Breast epithelium (tissue), 3 donors: ENCODE data around the gene ATP1A4.

Source experiments
- POLR2A ChIP-seq: fragments of 450-650 bp; IDR thresholded peaks from one replicate; pipeline ENCODE4 v1.6.1; 2016; ENCODE audit warnings: antibody characterized with exemption, mild to moderate bottlenecking, moderate library complexity
- POLR2AphosphoS5 ChIP-seq, 3 donors: sonication (generic); formaldehyde crosslinking; IDR thresholded peaks; one replicate each; pipeline ENCODE4 v1.6.1; 2017; ENCODE audit warnings: antibody characterized with exemption in 3 of 3
- TF ChIP-seq, protein P1 (sequence below), 3 donors: fragments of 450-650 bp; IDR thresholded peaks; one replicate each; pipeline ENCODE4 v1.5.1; 2016 to 2017; ENCODE audit warnings: antibody characterized with exemption in 3 of 3, mild to moderate bottlenecking in 3 of 3, moderate library complexity in 3 of 3

DNA sequence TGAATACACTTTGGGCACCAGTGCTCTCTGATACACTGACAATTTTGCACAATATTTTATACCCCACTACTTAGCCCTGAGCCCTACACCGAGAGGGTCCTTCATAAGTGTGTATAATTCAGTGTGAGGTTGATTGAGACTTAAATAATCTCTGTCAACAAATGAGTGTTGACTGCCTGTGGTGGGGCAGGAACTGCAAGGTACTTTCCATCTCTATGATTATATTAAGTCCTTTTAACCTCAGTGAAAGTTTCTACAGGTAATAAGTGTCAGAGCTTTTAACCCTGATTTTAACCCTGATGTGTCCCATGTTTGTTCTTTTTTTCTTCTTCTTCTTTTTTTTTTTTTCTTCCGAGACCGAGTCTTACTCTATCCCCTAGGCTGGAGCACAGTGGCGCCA, 44.7 kb downstream of the ATP1A4 start:
- TF ChIP-seq POLR2A, result no peak
- TF ChIP-seq, protein P1, sequence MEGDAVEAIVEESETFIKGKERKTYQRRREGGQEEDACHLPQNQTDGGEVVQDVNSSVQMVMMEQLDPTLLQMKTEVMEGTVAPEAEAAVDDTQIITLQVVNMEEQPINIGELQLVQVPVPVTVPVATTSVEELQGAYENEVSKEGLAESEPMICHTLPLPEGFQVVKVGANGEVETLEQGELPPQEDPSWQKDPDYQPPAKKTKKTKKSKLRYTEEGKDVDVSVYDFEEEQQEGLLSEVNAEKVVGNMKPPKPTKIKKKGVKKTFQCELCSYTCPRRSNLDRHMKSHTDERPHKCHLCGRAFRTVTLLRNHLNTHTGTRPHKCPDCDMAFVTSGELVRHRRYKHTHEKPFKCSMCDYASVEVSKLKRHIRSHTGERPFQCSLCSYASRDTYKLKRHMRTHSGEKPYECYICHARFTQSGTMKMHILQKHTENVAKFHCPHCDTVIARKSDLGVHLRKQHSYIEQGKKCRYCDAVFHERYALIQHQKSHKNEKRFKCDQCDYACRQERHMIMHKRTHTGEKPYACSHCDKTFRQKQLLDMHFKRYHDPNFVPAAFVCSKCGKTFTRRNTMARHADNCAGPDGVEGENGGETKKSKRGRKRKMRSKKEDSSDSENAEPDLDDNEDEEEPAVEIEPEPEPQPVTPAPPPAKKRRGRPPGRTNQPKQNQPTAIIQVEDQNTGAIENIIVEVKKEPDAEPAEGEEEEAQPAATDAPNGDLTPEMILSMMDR (IDR thresholded peaks at IDR 0.05), result no peak
- TF ChIP-seq POLR2AphosphoS5 (IDR thresholded peaks at IDR 0.05), result no peak
